SU-DHL-6 (cell line): ENCODE data around the gene RGMB.
A peak's percentile ranks its signal among the peaks of the same experiment; 100 is the strongest.

Experiments
- H2AFZ ChIP-seq: fragments of 200-600 bp; sonication (generic); 2 replicates; pipeline ENCODE4 v1.6.1; 2014; ENCODE audit warnings: low read depth, mild to moderate bottlenecking, moderate library complexity, mixed read lengths, antibody characterized with exemption, low read length; ENCODE audit not compliant: severe bottlenecking
- H3F3A ChIP-seq: fragments of 200-600 bp; shearing (Covaris generic); 2 replicates; pipeline ENCODE4 v1.6.0; 2016; ENCODE audit warnings: antibody characterized with exemption, mild to moderate bottlenecking; ENCODE audit not compliant: insufficient read depth
- H3K27ac ChIP-seq: fragments of 200-600 bp; sonication (generic); 2 replicates; pipeline ENCODE4 v1.5.1; 2016; ENCODE audit warnings: low read depth, mild to moderate bottlenecking, low read length, moderate library complexity, mixed read lengths
- H3K27me3 ChIP-seq: fragments of 200-600 bp; sonication (generic), shearing (Covaris generic); 2 replicates; pipeline ENCODE4 v1.6.0; 2014; ENCODE audit warnings: mild to moderate bottlenecking, low read length
- H3K36me3 ChIP-seq: fragments of 200-600 bp; sonication (generic); 2 replicates; pipeline ENCODE4 v1.6.1; 2014; ENCODE audit warnings: mild to moderate bottlenecking, low read length, mixed read lengths
- H3K4me2 ChIP-seq: fragments of 300-600, 200-600 bp; shearing (Covaris generic), sonication (generic); 2 replicates; pipeline ENCODE4 v1.6.0; 2014; ENCODE audit warnings: low read length, low read depth, mild to moderate bottlenecking; ENCODE audit not compliant: poor library complexity, severe bottlenecking
- H3K4me3 ChIP-seq: fragments of 200-600 bp; sonication (generic); 2 replicates; pipeline ENCODE4 v1.5.1; 2014; ENCODE audit warnings: antibody characterized with exemption, low read length, mild to moderate bottlenecking, mixed read lengths; ENCODE audit not compliant: insufficient read depth, poor library complexity, severe bottlenecking
- H3K79me2 ChIP-seq: fragments of 200-600 bp; sonication (generic); 2 replicates; pipeline ENCODE4 v1.6.1; 2014; ENCODE audit warnings: mild to moderate bottlenecking, low read length, moderate library complexity; ENCODE audit not compliant: insufficient read depth
- H3K9ac ChIP-seq: fragments of 200-600 bp; sonication (generic); 2 replicates; pipeline ENCODE4 v1.7.0; 2014; ENCODE audit warnings: mild to moderate bottlenecking, low read length
- H3K9me2 ChIP-seq: fragments of 200-600 bp; sonication (generic); replicated peaks from 2 replicates; pipeline ENCODE4 v1.6.1; 2014; ENCODE audit warnings: low read length; ENCODE audit not compliant: insufficient read depth
- H3K9me3 ChIP-seq: fragments of 200-600 bp; sonication (generic); 2 replicates; pipeline ENCODE4 v1.6.1; 2014; ENCODE audit warnings: low read length, mixed read lengths; ENCODE audit not compliant: insufficient read depth
- H4K20me1 ChIP-seq: fragments of 200-600 bp; sonication (generic); 2 replicates; pipeline ENCODE4 v1.6.1; 2014; ENCODE audit warnings: low read depth, mild to moderate bottlenecking, antibody characterized with exemption, low read length, moderate library complexity, mixed read lengths
- CTCF ChIP-seq: fragments of 200-600 bp; sonication (generic); IDR thresholded peaks from one replicate; pipeline ENCODE4 v1.5.1; 2017; ENCODE audit warnings: antibody characterized with exemption, mild to moderate bottlenecking, low read length, moderate library complexity; ENCODE audit not compliant: insufficient read depth, poor library complexity, severe bottlenecking
- EZH2phosphoT487 ChIP-seq: fragments of 200-600 bp; sonication (generic), shearing (Covaris generic); conservative IDR thresholded peaks from 2 replicates; pipeline ENCODE4 v1.6.1; 2018; ENCODE audit warnings: mild to moderate bottlenecking, antibody characterized with exemption, low read length, moderate library complexity, mixed read lengths

The RGMB gene

GRCh38 chr5:98772415-98773213, 849 bp upstream of the RGMB start:
- peaks cover 15% of the 10 kb centered on the region; the same call in 1 of the 2 replicates for H3K79me2 ChIP-seq

GRCh38 chr5:98773214-98773463, 324 bp upstream of the RGMB start:
- H3K4me2 ChIP-seq: peak overlapping the region; percentile 78

More at GRCh38 chr5:98772415-98773213, 849 bp upstream of the RGMB start:
- H4K20me1 ChIP-seq: peaks cover 13% of the 10 kb centered on the region
- peak overlapping the region; percentile 74 for H3K9ac ChIP-seq
- no peak overlapping the region for H3K27ac ChIP-seq
- H3K36me3 ChIP-seq: no peaks in the 10 kb centered on the region
- H3F3A ChIP-seq: peaks cover 17% of the 10 kb centered on the region; the same call in 1 of the 2 replicates
- no peaks in the 10 kb centered on the region for H3K9me2 ChIP-seq
- no peak for TF ChIP-seq EZH2phosphoT487
- TF ChIP-seq CTCF: no peak
- no peaks in the 10 kb centered on the region for H3K27me3 ChIP-seq
- H3K4me3 ChIP-seq: peak overlapping the region; percentile 55
- H3K9me3 ChIP-seq: no peaks in the 10 kb centered on the region
- H2AFZ ChIP-seq: peak overlapping the region; percentile 96
- peak overlapping the region; percentile 78 for H3K4me2 ChIP-seq

GRCh38 chr5:98774192-98775033, 950 bp downstream of the RGMB start:
- TF ChIP-seq CTCF: no peak
- TF ChIP-seq EZH2phosphoT487: no peak
- Histone ChIP-seq H3K27me3 (no peaks in the 10 kb centered on the region), H3K4me3 (peak overlapping the region; percentile 74), H3K36me3 (no peaks in the 10 kb centered on the region), H3F3A (peaks cover 17% of the 10 kb centered on the region; the same call in 1 of the 2 replicates), H3K27ac (peak overlapping the region; percentile 49), H3K9me3 (no peaks in the 10 kb centered on the region), H3K79me2 (peaks cover 15% of the 10 kb centered on the region; the same call in 1 of the 2 replicates), H3K9me2 (no peaks in the 10 kb centered on the region), H3K9ac (peak overlapping the region; percentile 74), H3K4me2 (peak overlapping the region; percentile 80), H2AFZ (peak overlapping the region; percentile 91), H4K20me1 (peaks cover 22% of the 10 kb centered on the region)

More at GRCh38 chr5:98773214-98773463, 324 bp upstream of the RGMB start:
- H3K79me2 ChIP-seq: peaks cover 15% of the 10 kb centered on the region; the same call in 1 of the 2 replicates
- peaks cover 17% of the 10 kb centered on the region; the same call in 1 of the 2 replicates for H3F3A ChIP-seq
- peak overlapping the region; percentile 96 for H2AFZ ChIP-seq
- H3K9me3 ChIP-seq: no peaks in the 10 kb centered on the region
- TF ChIP-seq EZH2phosphoT487: no peak
- TF ChIP-seq CTCF: no peak
- H3K4me3 ChIP-seq: peak overlapping the region; percentile 55
- no peaks in the 10 kb centered on the region for H3K9me2 ChIP-seq
- no peaks in the 10 kb centered on the region for H3K27me3 ChIP-seq
- H3K36me3 ChIP-seq: no peaks in the 10 kb centered on the region
- H3K27ac ChIP-seq: no peak overlapping the region
- peaks cover 15% of the 10 kb centered on the region for H4K20me1 ChIP-seq
- H3K9ac ChIP-seq: peak overlapping the region; percentile 74
